Measurements from ENCODE around the gene GPHN.

Gene GPHN

GRCh38 chr14:67168110-67168441, 660.1 kb downstream of the GPHN start:
- Mint-ChIP-seq H3K4me1 (no peaks in the 10 kb centered on the region), H3K27me3 (no peaks in the 10 kb centered on the region), H3K27ac (no peak overlapping the region), H3K9me3 (peaks cover 14% of the 10 kb centered on the region in 2 donors), H3K4me3 (no peak overlapping the region)
- DNase-seq: no peak
- ATAC-seq: no peak

DNA sequence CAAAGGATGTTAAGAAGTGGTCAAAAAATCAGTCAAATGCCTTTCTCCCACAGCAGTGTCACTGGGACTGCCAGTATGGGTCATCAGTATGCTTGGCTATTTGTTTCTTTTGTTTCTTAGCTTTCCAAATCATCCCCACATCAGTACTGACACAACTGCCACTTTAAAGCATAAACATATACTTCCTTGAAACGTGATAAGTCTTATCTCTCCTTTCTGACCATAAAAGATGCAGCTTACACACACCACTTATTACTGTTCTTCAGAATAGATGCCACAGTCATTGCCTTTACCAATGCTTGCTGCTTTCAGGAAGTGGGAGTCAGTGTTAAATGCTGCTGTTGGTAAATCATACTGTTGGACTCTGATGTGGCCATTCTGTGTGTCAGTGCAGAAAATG, 662.7 kb downstream of the GPHN start:
- no peak for ATAC-seq
- Mint-ChIP-seq H3K27ac (no peak overlapping the region), H3K4me1 (no peaks in the 10 kb centered on the region)

DNA sequence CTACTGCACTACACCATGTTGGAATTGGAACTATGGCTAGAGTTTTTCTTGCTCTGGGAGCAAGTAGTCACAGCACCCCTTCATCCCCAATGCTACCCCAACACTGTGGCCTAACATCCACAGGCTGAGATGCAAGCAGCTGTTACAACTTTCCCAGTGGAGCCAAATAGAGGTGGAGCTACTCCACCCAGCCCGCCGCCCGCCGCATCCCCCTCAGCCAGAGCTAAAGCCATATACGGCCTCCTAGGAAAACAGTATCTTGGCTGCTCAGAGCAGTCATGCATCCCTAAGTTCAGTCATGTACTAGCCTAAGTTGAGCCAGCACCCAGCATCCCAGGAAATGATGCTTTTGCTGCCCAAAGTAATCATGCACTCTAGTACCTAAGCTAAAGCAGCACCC, 664.1 kb downstream of the GPHN start:
- no peak overlapping the region for H3K27ac Mint-ChIP-seq
- H3K4me1 Mint-ChIP-seq: no peaks in the 10 kb centered on the region
- DNase-seq (no peak), ATAC-seq (no peak)
- H3K4me3 Mint-ChIP-seq: no peak overlapping the region
- peaks cover 34 to 35% of the 10 kb centered on the region in 2 donors for H3K9me3 Mint-ChIP-seq
- no peaks in the 10 kb centered on the region for H3K27me3 Mint-ChIP-seq

More for the DNA sequence above, 662.7 kb downstream of the GPHN start:
- no peak overlapping the region for H3K4me3 Mint-ChIP-seq
- no peaks in the 10 kb centered on the region for H3K27me3 Mint-ChIP-seq
- peaks cover 25 to 26% of the 10 kb centered on the region in 2 donors for H3K9me3 Mint-ChIP-seq
- DNase-seq: no peak

- Mint-ChIP-seq H3K27me3 (no peaks in the 10 kb centered on the region), H3K4me1 (no peaks in the 10 kb centered on the region)
- no peak for DNase-seq
Observed at GRCh38 chr14:67172520-67172919, 664.6 kb downstream of the GPHN start.

GRCh38 chr14:67173719-67174118, 665.8 kb downstream of the GPHN start:
- ATAC-seq (no peak), DNase-seq (no peak)
- no peaks in the 10 kb centered on the region for H3K4me1 Mint-ChIP-seq
- H3K27ac Mint-ChIP-seq: no peak overlapping the region
- no peak overlapping the region for H3K4me3 Mint-ChIP-seq
- peaks cover 50 to 51% of the 10 kb centered on the region in 2 donors for H3K9me3 Mint-ChIP-seq
- no peaks in the 10 kb centered on the region for H3K27me3 Mint-ChIP-seq

More at GRCh38 chr14:67172520-67172919, 664.6 kb downstream of the GPHN start:
- H3K4me3 Mint-ChIP-seq: no peak overlapping the region
- no peak for ATAC-seq
- no peak overlapping the region for H3K27ac Mint-ChIP-seq
- H3K9me3 Mint-ChIP-seq: peaks cover 39% of the 10 kb centered on the region in 2 donors

DNA sequence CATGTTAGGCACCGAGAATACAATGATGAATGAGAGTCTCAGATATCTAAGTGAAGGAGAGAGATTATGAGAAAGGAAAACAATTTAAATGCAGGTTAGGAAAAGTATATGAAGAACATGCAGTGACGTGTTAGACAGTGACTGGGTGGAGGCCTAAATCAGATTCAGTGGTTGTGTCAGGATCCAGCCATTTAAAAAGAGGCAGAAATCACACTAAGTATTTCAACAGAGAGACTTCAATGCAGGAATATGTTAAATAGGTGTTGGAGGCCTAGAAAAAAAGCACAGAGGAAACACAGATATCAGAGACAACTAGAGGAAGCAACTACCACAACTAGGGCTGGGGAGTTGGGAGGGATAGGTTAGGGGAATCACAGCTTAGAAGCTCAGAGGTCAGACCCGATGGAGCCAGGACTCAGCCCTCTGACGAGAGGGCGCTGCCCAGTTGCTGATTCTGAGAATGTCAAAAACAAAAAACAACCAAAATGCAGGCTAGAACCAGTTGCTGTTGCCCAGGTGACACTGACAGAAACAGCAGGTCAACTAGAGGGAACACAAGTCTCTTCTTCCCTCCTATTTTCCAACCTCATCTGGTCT, 678.3 kb downstream of the GPHN start:
- DNase-seq: no peak
- Mint-ChIP-seq H3K27ac (no peak overlapping the region), H3K9me3 (no peaks in the 10 kb centered on the region), H3K4me3 (no peak overlapping the region), H3K4me1 (peaks cover 20% of the 10 kb centered on the region), H3K27me3 (no peaks in the 10 kb centered on the region)
- ATAC-seq: peak; percentile 21

DNA sequence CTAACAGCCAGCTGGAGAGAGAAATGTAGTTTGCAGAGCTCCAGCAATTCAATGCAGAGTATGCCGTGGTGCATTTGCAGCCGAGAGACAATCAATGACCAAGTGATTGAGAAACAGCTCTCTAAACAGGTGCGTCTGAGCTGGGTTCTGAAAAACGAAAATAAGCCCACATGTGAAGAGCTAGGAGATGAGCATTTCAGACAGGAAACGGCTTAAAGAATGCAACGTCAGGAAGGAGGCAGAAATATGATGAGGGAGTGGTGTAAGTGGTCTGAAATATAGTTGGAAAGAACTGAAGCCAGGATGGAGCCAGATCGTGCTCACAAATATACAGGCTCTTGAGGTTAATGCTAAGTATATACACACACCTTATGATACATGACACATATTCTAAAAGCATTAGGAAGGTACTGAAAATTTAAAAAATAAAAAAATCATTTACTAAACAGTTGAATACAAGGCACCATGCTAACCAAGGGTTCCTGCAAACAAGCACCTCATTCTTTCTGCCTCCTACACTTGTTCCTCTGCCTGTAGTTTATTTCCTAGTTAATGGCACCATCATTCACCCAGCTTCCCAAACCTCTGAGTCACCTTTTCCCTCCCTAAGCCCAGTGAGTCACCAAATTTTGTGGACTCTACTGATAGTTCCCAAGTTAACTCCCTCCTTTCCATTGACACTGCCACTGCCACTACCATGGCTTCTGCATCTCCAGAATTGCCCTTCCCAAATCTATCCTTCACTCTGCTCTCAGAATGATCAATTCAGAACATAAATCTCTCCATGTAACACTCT, 679.0 kb downstream of the GPHN start:
- H3K4me3 Mint-ChIP-seq: no peak overlapping the region
- no peaks in the 10 kb centered on the region for H3K27me3 Mint-ChIP-seq
- H3K4me1 Mint-ChIP-seq: peaks cover 20% of the 10 kb centered on the region
- ATAC-seq (peak; percentile 71), DNase-seq (no peak)
- H3K9me3 Mint-ChIP-seq: no peaks in the 10 kb centered on the region
- H3K27ac Mint-ChIP-seq: no peak overlapping the region

DNA sequence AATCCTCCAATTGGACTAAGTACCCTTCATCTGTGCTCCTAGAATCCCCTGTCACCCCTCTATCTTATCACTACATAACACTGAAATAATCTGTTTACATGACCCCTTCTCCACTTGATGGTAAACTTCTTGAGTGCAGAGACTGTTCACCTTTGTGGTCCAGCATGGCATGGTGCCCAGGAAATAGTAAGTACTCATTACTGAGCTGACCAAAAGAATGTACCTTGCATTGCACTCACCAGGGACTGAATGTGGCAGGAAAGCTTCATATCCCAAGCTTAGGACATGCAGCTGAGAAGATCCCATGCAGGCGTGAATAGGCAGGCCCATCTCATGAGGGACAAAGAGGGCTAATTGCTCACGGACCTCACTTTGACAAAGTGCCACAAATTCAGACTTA, 679.9 kb downstream of the GPHN start:
- ATAC-seq: no peak

DNA sequence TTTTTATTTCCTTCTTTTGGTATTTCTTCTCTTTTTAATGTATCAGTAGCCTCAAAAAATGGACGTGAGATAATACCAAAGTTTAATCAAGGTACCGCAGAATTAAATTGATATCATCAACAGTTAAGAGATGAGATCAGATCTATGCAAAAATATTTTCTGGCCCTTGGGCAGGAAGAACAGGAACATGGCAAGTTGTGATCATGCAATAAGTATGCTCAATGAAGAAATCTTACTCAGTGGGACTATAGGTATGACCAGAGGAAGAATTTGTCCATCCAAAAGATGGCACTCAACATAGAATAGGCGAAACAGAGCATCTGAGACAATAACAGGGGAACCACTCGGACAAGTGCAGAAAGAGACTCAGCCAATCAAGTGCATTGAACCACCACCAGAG, 680.4 kb downstream of the GPHN start:
- DNase-seq: no peak
- ATAC-seq: no peak
- H3K27ac Mint-ChIP-seq: no peak overlapping the region
- no peaks in the 10 kb centered on the region for H3K9me3 Mint-ChIP-seq
- no peaks in the 10 kb centered on the region for H3K27me3 Mint-ChIP-seq
- H3K4me3 Mint-ChIP-seq: no peak overlapping the region
- peaks cover 20% of the 10 kb centered on the region for H3K4me1 Mint-ChIP-seq

More for the DNA sequence above, 679.9 kb downstream of the GPHN start:
- DNase-seq: no peak
- H3K9me3 Mint-ChIP-seq: no peaks in the 10 kb centered on the region
- no peak overlapping the region for H3K27ac Mint-ChIP-seq
- H3K27me3 Mint-ChIP-seq: no peaks in the 10 kb centered on the region
- H3K4me1 Mint-ChIP-seq: peaks cover 20% of the 10 kb centered on the region
- no peak overlapping the region for H3K4me3 Mint-ChIP-seq

DNA sequence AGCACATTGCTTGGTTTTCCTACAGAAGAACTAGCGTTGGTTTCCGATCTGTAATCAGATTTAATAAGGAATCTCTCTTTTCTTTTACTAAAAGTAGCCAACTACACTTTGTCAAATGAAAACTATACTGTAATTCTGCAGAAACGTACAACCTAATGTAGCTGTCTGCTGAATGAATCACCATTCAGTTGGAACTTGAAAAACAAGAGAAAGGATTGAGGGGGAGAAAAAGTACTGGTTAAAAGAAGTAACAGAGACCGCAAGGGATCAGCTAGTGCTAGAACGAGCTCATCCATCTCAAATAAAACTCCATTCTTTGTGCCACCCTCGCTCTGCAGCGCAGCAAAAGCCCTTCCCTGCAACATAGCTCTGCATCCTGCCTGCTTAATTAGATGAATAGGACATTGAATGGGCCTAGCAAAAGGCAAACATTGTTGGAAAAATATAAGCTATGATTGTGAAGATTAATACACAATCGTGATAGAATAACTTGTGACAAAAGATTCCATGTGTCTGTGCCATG, 683.9 kb downstream of the GPHN start:
- Mint-ChIP-seq H3K4me1 (peaks cover 12% of the 10 kb centered on the region), H3K4me3 (no peak overlapping the region), H3K27ac (no peak overlapping the region), H3K27me3 (no peaks in the 10 kb centered on the region), H3K9me3 (no peaks in the 10 kb centered on the region)
- no peak for ATAC-seq
- no peak for DNase-seq

DNA sequence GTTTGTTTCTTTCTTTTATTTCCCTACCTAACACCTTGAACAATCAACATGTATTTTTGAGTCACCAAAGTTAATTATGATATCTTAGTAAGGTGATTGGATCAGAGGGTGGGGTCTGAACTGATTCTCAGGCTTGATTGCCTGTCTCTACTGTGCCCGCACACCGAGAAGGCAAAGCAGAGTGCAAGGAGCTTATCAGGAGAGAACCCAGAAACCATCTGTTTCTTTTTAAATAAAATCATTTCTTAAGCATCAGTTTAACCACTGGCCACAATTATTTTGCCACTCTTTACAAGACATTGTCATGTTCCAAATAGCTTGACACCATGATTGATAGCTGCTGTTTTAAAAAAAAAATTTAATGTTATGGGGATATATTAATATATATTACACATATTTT, 684.4 kb downstream of the GPHN start:
- Mint-ChIP-seq H3K9me3 (no peaks in the 10 kb centered on the region), H3K27ac (no peak overlapping the region), H3K27me3 (no peaks in the 10 kb centered on the region), H3K4me3 (no peak overlapping the region), H3K4me1 (peaks cover 12% of the 10 kb centered on the region)
- ATAC-seq (no peak), DNase-seq (no peak)

- Mint-ChIP-seq H3K27me3 (peaks cover 7% of the 10 kb centered on the region), H3K27ac (no peak overlapping the region), H3K4me1 (no peaks in the 10 kb centered on the region), H3K9me3 (no peaks in the 10 kb centered on the region), H3K4me3 (no peak overlapping the region)
- DNase-seq (no peak), ATAC-seq (no peak)
Observed at GRCh38 chr14:67195279-67195678, 687.3 kb downstream of the GPHN start.

GRCh38 chr14:67199016-67199415, 691.1 kb downstream of the GPHN start:
- no peak overlapping the region for H3K27ac Mint-ChIP-seq
- peaks cover 14% of the 10 kb centered on the region for H3K27me3 Mint-ChIP-seq
- DNase-seq (no peak), ATAC-seq (no peak)
- no peak overlapping the region for H3K4me3 Mint-ChIP-seq
- no peaks in the 10 kb centered on the region for H3K9me3 Mint-ChIP-seq
- H3K4me1 Mint-ChIP-seq: no peaks in the 10 kb centered on the region

- H3K27me3 Mint-ChIP-seq: no peaks in the 10 kb centered on the region
- H3K4me1 Mint-ChIP-seq: peaks cover 5% of the 10 kb centered on the region
- H3K9me3 Mint-ChIP-seq: no peaks in the 10 kb centered on the region
- no peak overlapping the region for H3K4me3 Mint-ChIP-seq
- DNase-seq (no peak), ATAC-seq (no peak)
- no peak overlapping the region for H3K27ac Mint-ChIP-seq
Observed at GRCh38 chr14:67207810-67208209, 699.9 kb downstream of the GPHN start.

GRCh38 chr14:67218126-67218525, 710.2 kb downstream of the GPHN start:
- ATAC-seq (no peak), DNase-seq (no peak)
- Mint-ChIP-seq H3K4me3 (no peak overlapping the region), H3K27me3 (no peaks in the 10 kb centered on the region), H3K4me1 (no peaks in the 10 kb centered on the region), H3K27ac (no peak overlapping the region), H3K9me3 (no peaks in the 10 kb centered on the region)

DNA sequence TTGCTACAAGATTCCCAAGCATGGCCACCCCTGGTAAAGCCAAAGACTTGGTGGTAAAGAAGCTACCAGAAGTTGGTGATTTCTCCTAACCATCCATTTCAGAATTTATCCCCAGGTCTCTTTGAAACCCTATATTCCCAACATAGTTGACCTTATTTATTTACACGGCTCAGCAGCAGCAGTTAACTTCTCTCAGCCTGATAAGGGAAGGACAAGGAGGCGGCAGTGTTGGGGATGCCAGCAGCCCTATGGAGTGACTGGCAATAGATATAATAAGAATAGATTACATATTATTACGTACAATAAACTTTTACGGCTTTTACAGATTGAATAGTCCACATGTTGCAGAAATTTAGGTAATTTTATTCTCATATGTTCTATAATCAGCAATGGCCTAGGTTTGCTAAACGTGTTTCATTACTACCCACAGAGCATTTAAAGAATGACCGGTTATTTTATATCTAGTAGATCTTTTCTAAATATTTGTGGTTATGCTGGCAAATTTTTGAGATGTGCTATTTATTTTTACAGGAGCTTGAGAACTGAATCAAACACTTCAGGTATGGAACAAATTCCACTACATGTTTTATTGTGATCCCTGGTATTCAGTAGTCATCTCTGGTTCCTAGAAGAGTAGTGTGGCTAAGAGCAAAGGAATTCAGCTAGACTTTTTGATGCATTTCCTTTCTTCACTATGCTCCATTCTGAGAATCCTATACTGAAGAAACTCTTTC, 713.5 kb downstream of the GPHN start:
- Mint-ChIP-seq H3K9me3 (no peaks in the 10 kb centered on the region), H3K27ac (no peak overlapping the region), H3K4me1 (no peaks in the 10 kb centered on the region), H3K4me3 (no peak overlapping the region), H3K27me3 (peaks cover 13% of the 10 kb centered on the region)
- ATAC-seq: no peak
- no peak for DNase-seq

Measured in stimulated activated naive CD8-positive, alpha-beta T cell treated with anti-CD3 and anti-CD28 coated beads, Interleukin-15, amount 100 ng/mL, for 72 hours (primary cell).